ENCODE data around the gene NPAT. TPM values are rescaled to one million over a fixed set of nuclear protein-coding genes. Genes with fewer than 3 reads are reported as not detected.

NPAT gene
- total RNA-seq, 2 experiments from 2014 or later = 25.4 to 28.9 TPM

- H3K9me3 ChIP-seq (ENCODE audit: control insufficient read depth in 1 of 2, insufficient read depth in 1 of 2, low read length in 2 of 2) = no peaks in the 10 kb centered on the region
- H3K4me3 Mint-ChIP-seq = peak overlapping the region; percentile 56
- H3K4me1 Mint-ChIP-seq (ENCODE audit: low read depth) = peaks cover 12% of the 10 kb centered on the region
- H3K4me1 ChIP-seq (ENCODE audit: insufficient read depth, low read length) = peaks cover 24% of the 10 kb centered on the region
- H3K4me3 ChIP-seq (ENCODE audit: low read length) = no peak overlapping the region
- no peaks in the 10 kb centered on the region for H3K27me3 Mint-ChIP-seq
- no peaks in the 10 kb centered on the region for H3K36me3 Mint-ChIP-seq (ENCODE audit: low read depth)
- no peak overlapping the region for H3K27ac Mint-ChIP-seq
- POLR2A ChIA-PET = interaction anchor here (1.6 kb wide), 1 partner anchor 475 kb away, joined by 4 read pairs; the partner anchor contains the start of gene EXPH5
- no peaks in the 10 kb centered on the region for H3K9me3 Mint-ChIP-seq
- CTCF ChIA-PET = interaction anchor here (1.3 to 1.5 kb wide), 2 partner anchors 11 to 89 kb away, joined by 3 to 5 read pairs; no protein-coding TSS in a partner anchor
- TF ChIP-seq CTCF (IDR thresholded peaks at IDR 0.05) = peak; percentile 64
- H3K36me3 ChIP-seq (ENCODE audit: insufficient read depth, low read length) = no peaks in the 10 kb centered on the region
- intact Hi-C loops (cut with DNase I, micrococcal nuclease) = loop anchor here (1.0 to 2.0 kb wide), 2 partner anchors 529 to 530 kb away; no protein-coding TSS in a partner anchor
- ATAC-seq (ENCODE audit: poor library complexity) (no peak), DNase-seq (peak in 3 of 14 experiments; percentile 48 to 55 (median 51))
- H3K27me3 ChIP-seq (ENCODE audit: control insufficient read depth in 1 of 2, insufficient read depth in 2 of 2, low read length in 2 of 2) = no peaks in the 10 kb centered on the region
- no peak overlapping the region for H3K27ac ChIP-seq (ENCODE audit: low read depth in 1 of 2, low read length in 2 of 2)
These were observed 104.6 kb downstream of the NPAT start for GRCh38 chr11:108117746-108118371.

GRCh38 chr11:108115500-108116140 is 106.8 kb downstream of the NPAT start:
- Mint-ChIP-seq H3K4me3 (no peak overlapping the region), H3K36me3 (ENCODE audit: low read depth) (no peaks in the 10 kb centered on the region), H3K27me3 (no peaks in the 10 kb centered on the region), H3K9me3 (no peaks in the 10 kb centered on the region), H3K27ac (no peak overlapping the region), H3K4me1 (ENCODE audit: low read depth) (no peaks in the 10 kb centered on the region)
- no peak overlapping the region for H3K4me3 ChIP-seq (ENCODE audit: low read length)
- H3K9me3 ChIP-seq (ENCODE audit: control insufficient read depth in 1 of 2, insufficient read depth in 1 of 2, low read length in 2 of 2) = no peaks in the 10 kb centered on the region
- no peak for DNase-seq
- ChIA-PET CTCF (no interaction called here), POLR2A (no interaction called here)
- intact Hi-C loops (cut with DNase I, micrococcal nuclease) = loop anchor here in 1 of 2 experiments (2.0 kb wide), 1 partner anchor 531 kb away; no protein-coding TSS in a partner anchor
- peaks cover 4% of the 10 kb centered on the region for H3K4me1 ChIP-seq (ENCODE audit: insufficient read depth, low read length)
- H3K27ac ChIP-seq (ENCODE audit: low read depth in 1 of 2, low read length in 2 of 2) = no peak overlapping the region
- no peaks in the 10 kb centered on the region for H3K27me3 ChIP-seq (ENCODE audit: control insufficient read depth in 1 of 2, insufficient read depth in 2 of 2, low read length in 2 of 2)
- no peaks in the 10 kb centered on the region for H3K36me3 ChIP-seq (ENCODE audit: insufficient read depth, low read length)
- no peak for ATAC-seq (ENCODE audit: poor library complexity)
- TF ChIP-seq CTCF (IDR thresholded peaks at IDR 0.05) = no peak

- Histone ChIP-seq H3K36me3 (ENCODE audit: insufficient read depth, low read length) (no peaks in the 10 kb centered on the region), H3K27ac (ENCODE audit: low read depth in 1 of 2, low read length in 2 of 2) (no peak overlapping the region), H3K4me3 (ENCODE audit: low read length) (no peak overlapping the region), H3K27me3 (ENCODE audit: control insufficient read depth in 1 of 2, insufficient read depth in 2 of 2, low read length in 2 of 2) (no peaks in the 10 kb centered on the region), H3K4me1 (ENCODE audit: insufficient read depth, low read length) (no peaks in the 10 kb centered on the region), H3K9me3 (ENCODE audit: control insufficient read depth in 1 of 2, insufficient read depth in 1 of 2, low read length in 2 of 2) (no peaks in the 10 kb centered on the region)
- CTCF ChIA-PET = no interaction called here
- H3K4me3 Mint-ChIP-seq = no peak overlapping the region
- no peaks in the 10 kb centered on the region for H3K9me3 Mint-ChIP-seq
- no peaks in the 10 kb centered on the region for H3K27me3 Mint-ChIP-seq
- POLR2A ChIA-PET = no interaction called here
- DNase-seq (no peak), ATAC-seq (ENCODE audit: poor library complexity) (no peak)
- TF ChIP-seq CTCF (IDR thresholded peaks at IDR 0.05) = no peak
- no peaks in the 10 kb centered on the region for H3K36me3 Mint-ChIP-seq (ENCODE audit: low read depth)
- no peak overlapping the region for H3K27ac Mint-ChIP-seq
- intact Hi-C loops (cut with DNase I, micrococcal nuclease) = no loop called here
- no peaks in the 10 kb centered on the region for H3K4me1 Mint-ChIP-seq (ENCODE audit: low read depth)
These were observed 110.4 kb downstream of the NPAT start for GRCh38 chr11:108112057-108112456.

Measured in CD4-positive, alpha-beta T cell (primary cell).